ENCODE data around the gene HS6ST1.
A peak's percentile ranks its signal among the peaks of the same experiment; 100 is the strongest.

HS6ST1 gene

DNA sequence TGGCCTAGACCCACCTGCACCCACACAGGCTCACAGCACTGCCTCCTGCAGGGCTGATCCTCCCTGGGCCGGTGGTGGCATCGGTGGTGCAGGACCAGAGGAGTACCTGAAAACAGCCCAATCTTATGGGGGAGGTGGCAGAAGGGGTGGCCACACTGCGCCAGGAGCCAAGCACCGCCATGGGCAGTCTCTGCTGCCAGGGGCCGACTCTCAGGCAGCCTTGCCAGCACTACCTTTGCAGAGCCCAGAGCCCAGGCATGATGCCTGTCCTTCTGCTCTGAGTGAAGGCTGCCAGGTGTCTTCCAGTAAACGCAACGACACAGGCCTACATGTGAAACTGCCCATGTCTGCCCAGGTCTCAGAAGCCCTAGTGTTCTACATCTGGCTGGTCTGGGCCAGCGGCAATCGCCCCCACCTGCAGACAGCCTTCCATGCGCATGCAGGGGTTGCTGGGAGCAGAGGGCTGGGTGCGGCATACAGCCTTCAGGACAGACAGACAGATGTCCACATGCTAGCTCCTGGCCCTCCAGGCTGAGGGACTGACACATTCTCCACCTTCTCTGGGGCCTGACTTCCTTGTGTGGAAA is 6.8 kb downstream of the HS6ST1 start:
- H3K27ac ChIP-seq = no peak overlapping the region
- no peak for DNase-seq (ENCODE audit: low read depth, low spot score)

- no peak for DNase-seq (ENCODE audit: low read depth, low spot score)
- H3K27ac ChIP-seq = no peak overlapping the region
Measured at GRCh38 chr2:128311216-128311754, 7.4 kb downstream of the HS6ST1 start.

- no peak for DNase-seq (ENCODE audit: low read depth, low spot score)
- H3K27ac ChIP-seq = no peak overlapping the region
Measured at GRCh38 chr2:128310761-128311160, 7.9 kb downstream of the HS6ST1 start.

DNA sequence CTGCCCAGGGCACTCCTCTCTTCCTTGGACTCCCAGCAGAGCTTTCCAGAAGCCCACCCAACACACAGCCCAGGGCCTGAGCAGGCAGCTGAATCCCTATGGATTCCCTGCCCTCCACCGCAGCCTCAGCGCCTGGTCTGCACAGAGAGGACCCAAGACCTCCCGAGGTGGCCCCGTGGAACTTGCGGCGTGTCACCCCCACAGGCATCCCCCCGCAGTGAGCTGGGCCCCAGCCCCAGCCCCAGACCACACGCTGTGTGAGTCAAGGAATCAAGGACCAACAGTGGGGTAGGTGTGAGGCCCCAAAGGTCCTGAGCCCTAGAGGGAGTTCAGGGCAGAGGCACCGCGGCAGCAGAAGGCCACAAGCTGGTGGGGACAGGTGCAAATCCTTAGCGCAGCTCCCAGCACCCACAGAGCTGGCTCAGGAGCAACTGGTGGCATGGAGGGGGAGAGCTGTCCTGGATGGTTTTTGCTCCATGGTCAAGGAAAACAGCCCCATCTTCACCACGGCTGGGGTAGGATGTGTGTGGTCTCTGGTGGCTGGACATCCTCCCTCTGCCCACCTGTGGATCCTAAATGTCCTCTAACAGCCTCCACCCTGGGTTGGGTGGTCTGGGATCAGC is 8.5 kb downstream of the HS6ST1 start:
- H3K27ac ChIP-seq = no peak overlapping the region
- no peak for DNase-seq (ENCODE audit: low read depth, low spot score)

GRCh38 chr2:128309280-128310093 is 9.2 kb downstream of the HS6ST1 start:
- DNase-seq (ENCODE audit: low read depth, low spot score) = no peak

DNA sequence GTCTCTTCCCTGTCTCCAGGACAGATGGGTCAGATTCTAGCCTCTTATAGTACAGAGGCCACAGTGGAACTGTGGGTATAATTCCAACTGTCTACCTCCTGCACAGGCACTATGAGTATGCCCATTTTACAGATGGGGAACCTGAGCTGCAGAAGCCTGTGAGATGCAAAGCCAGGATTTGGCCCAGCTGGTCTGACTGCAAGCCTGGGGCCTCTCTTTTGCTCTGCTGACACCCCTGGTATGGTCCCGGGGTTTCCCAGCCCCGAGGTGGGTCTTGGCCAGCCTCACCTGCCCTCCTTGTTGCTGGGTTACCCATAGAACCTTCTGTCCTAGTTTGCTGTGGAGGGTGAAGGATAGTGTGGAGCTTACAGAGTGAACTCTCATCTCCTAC is 9.8 kb downstream of the HS6ST1 start:
- no peak overlapping the region for H3K27ac ChIP-seq
- DNase-seq (ENCODE audit: low read depth, low spot score) = no peak

More at GRCh38 chr2:128309280-128310093, 9.2 kb downstream of the HS6ST1 start:
- H3K27ac ChIP-seq = no peak overlapping the region

DNA sequence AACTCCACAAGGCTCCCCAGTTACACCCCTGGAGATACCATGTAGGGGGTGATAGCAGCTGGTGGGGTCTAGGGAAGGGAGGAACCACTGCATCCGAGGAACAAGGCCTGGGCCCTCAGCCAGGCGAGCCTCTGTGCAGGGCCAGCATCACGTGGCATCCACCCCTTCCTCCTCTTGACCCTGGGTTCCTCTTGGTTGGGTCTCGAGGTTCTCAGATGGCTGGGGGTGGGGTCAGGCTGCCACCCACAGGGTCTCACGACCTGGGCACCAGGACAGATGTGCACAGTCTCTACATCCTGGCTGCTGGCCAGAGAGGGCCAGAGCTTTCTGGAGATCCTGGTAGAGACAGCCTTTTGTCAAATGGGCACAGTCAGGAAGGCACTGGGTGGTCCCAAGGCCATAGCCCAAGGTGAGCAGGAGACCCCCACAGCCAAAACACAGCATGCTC is 10.4 kb downstream of the HS6ST1 start:
- H3K27ac ChIP-seq = no peak overlapping the region
- no peak for DNase-seq (ENCODE audit: low read depth, low spot score)

- DNase-seq (ENCODE audit: low read depth, low spot score) = no peak
- no peak overlapping the region for H3K27ac ChIP-seq
Measured at GRCh38 chr2:128307595-128307994, 11.1 kb downstream of the HS6ST1 start.

DNA sequence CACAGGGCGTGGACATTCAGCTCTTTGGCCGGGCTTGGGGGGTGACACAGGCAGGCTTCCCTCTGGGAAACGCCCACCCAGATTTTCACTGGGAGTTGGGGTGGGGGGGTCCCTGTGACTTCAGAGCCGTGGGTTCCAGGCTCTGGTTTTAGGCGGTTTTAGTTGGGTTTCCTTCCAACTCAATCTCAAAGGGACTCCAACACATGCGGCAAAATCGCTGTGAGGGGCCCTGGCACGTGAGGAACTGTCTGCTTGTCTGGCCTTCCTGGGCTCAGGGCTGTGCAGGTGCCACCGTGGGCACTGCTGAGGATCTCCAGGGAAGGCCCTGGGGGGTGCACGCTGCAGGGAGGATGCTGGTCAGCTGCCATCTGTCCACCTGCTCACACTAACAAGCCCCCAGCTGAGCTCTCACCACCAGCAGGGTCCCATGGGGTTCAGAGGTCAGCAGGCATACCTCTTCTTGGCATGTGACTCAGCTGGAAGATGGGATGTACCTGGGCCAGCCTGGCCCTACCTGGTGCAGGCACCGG is 11.7 kb downstream of the HS6ST1 start:
- H3K27ac ChIP-seq = peak overlapping the region; percentile 98
- no peak for DNase-seq (ENCODE audit: low read depth, low spot score)

DNA sequence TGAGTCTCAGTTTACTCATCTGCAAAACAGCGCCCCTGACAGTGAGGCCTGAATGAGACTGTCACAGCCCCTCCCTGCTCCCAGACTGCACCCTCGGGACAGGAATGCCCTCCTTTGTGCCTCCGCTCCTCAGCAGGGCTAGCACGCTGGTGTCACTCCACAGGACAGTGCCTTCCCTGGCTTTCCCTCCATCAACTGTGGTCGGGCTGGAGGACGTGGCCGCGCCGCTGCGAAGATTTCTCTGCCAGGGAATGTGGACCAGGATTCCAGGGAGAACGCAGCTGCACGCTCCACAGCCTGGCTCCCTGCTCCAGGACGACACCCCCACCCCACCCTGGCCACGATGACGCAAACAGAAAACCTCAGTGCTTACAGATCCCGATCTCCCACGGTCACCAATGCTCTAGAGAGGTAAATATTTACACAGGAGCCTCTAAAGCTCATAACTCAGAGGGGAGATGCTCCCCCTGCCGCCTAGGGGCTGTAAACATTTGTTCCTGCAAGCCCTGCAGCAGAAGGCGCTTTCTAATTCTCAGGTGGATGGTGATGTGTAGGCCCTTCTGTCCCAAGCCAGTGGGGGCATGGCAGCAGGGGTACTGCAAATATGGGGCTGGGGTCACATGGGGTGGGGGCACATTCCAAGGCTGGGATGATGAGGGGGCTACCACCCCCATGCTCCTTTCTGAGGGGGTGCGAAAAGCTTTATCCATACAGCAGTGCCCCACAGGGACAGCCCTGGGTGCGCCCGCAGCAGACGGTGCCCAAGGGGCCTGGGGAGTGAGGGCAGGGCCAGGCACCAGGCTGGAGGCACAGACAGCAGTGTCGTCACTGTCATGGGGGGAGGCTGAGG is 12.4 kb downstream of the HS6ST1 start:
- peak overlapping the region; percentile 98 for H3K27ac ChIP-seq
- DNase-seq (ENCODE audit: low read depth, low spot score) = peak; percentile 73

DNA sequence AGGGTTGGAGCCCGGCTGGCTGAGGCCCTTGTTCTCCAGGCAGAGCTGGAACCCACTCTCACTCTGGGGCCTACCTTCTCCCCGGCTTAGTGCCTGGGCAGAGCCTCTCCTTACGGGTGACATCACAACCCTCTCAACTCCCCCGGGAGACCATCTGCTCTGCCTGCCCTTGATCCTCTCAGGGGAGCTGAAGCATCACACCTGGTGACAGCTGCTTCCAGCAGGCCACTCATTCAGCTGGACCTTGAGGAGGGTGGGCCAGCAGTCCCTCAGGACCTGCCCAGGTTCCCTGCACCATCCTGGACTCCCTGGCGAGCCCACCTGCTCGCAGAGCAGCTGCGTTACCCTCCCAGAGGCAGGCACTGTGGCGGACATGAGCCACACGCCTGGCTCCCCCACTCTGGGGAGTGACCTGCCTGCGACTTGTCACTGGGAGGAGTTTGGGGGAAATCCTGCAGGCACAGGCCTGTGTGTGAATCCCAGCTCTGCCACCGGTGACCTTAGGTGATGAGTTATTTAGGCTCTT is 13.1 kb downstream of the HS6ST1 start:
- peak; percentile 64 for DNase-seq (ENCODE audit: low read depth, low spot score)
- peak overlapping the region; percentile 98 for H3K27ac ChIP-seq

- H3K27ac ChIP-seq = peak overlapping the region; percentile 98
- peak; percentile 100 for DNase-seq (ENCODE audit: low read depth, low spot score)
Measured at GRCh38 chr2:128304715-128305554, 13.7 kb downstream of the HS6ST1 start.

- peak overlapping the region; percentile 98 for H3K27ac ChIP-seq
Measured at GRCh38 chr2:128304330-128304714, 14.3 kb downstream of the HS6ST1 start.

GRCh38 chr2:128303911-128304310 is 14.8 kb downstream of the HS6ST1 start:
- DNase-seq (ENCODE audit: low read depth, low spot score) = no peak
- no peak overlapping the region for H3K27ac ChIP-seq

More at GRCh38 chr2:128304330-128304714, 14.3 kb downstream of the HS6ST1 start:
- DNase-seq (ENCODE audit: low read depth, low spot score) = no peak

- no peak overlapping the region for H3K27ac ChIP-seq
- DNase-seq (ENCODE audit: low read depth, low spot score) = no peak
Measured at GRCh38 chr2:128303095-128303791, 15.4 kb downstream of the HS6ST1 start.

- DNase-seq (ENCODE audit: low read depth, low spot score) = no peak
- H3K27ac ChIP-seq = no peak overlapping the region
Measured at GRCh38 chr2:128302744-128303067, 16.0 kb downstream of the HS6ST1 start.

DNA sequence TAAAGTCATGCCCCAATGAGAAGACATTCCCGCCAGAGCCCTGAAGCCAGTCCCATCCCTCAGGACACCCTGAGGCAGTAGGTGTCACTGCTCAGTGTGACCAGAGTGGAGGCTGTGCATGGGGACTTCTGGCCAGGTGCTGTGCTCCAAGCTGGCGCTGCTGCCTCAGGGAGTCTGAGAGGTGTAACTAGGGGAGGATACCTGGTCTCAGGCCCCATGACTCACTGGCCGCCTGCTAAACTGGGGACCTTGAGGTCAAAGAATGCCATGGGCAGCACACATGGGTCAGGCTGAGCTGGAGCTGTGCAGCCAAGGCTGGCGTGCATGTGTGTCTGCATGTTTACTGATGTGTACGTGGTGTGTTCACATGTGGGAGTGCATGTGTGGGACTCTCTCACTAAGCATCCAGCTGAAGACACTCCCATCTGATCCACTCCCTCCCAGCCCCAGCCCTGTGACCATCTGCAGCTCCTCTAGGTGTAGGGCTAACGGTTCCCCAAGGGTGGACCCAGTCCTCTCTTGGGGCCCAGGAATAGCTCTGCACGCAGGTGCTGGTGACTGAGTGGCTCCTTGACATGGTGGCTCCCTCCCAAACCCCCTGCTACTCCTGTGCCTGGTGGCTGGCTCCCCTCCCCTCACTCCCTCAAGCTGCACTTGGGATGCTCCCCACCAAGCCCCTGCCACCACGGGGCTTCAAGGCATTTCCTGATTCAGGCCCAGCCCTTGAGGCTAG is 16.5 kb downstream of the HS6ST1 start:
- DNase-seq (ENCODE audit: low read depth, low spot score) = no peak
- no peak overlapping the region for H3K27ac ChIP-seq

GRCh38 chr2:128301501-128301966 is 17.1 kb downstream of the HS6ST1 start:
- DNase-seq (ENCODE audit: low read depth, low spot score) = no peak
- no peak overlapping the region for H3K27ac ChIP-seq

All from epithelial cell of prostate (primary cell).